K562 (cell line): ENCODE data around the gene PDE11A. TPM values are rescaled to one million over a fixed set of nuclear protein-coding genes. Genes with fewer than 3 reads are reported as not detected.
A peak's percentile ranks its signal among the peaks of the same experiment; 100 is the strongest.

Experiments used
- ATF7 ChIP-seq: fragments of 450-650 bp; IDR thresholded peaks from 2 replicates; pipeline ENCODE4 v1.7.1; 2014; ENCODE audit warnings: mild to moderate bottlenecking, moderate library complexity
- CXXC5 ChIP-seq: fragments of 250-450 bp; sonication (Bioruptor Pico); IDR thresholded peaks from 2 replicates; pipeline ENCODE4 v1.8.0; 2022; ENCODE audit warnings: inconsistent platforms, mild to moderate bottlenecking, moderate library complexity
- DPF2 ChIP-seq: fragments of 450-650 bp; IDR thresholded peaks from 2 replicates; pipeline ENCODE4 v1.6.1; 2016
- ESRRA ChIP-seq: fragments of 450-650 bp; IDR thresholded peaks from 2 replicates; pipeline ENCODE4 v1.6.1; 2014; ENCODE audit warnings: low read depth, mild to moderate bottlenecking, moderate library complexity, borderline replicate concordance
- ESRRB ChIP-seq: fragments of 250-450 bp; sonication (Bioruptor Pico); IDR thresholded peaks from 2 replicates; pipeline ENCODE4 v1.5.0; 2020; ENCODE audit warnings: mild to moderate bottlenecking, moderate library complexity, borderline replicate concordance
- HNRNPUL1 ChIP-seq: fragments of 200-400 bp; formaldehyde crosslinking; IDR thresholded peaks from 2 replicates; pipeline ENCODE4 v1.6.1; 2017; ENCODE audit warnings: low read length
- KLF10 ChIP-seq: fragments of 250-450 bp; sonication (Bioruptor Pico); IDR thresholded peaks from 2 replicates; pipeline ENCODE4 v1.6.1; 2021; ENCODE audit warnings: matching md5 sums
- MBD2 ChIP-seq: sonication (generic); IDR thresholded peaks from 2 replicates; pipeline ENCODE4 v1.6.1; 2016; ENCODE audit warnings: low read depth, borderline replicate concordance
- MCM5 ChIP-seq: fragments of 450-650 bp; IDR thresholded peaks from 2 replicates; pipeline ENCODE4 v1.6.1; 2016; ENCODE audit warnings: low read depth
- MYBL2 ChIP-seq, 2 experiments: fragments of 450-650 bp in 1 of 2; sonication (generic) in 1 of 2; formaldehyde crosslinking in 1 of 2; IDR thresholded peaks; 2 replicates each; pipeline versions ENCODE4 v1.6.1 to v1.8.1; 2017 to 2022; ENCODE audit warnings: borderline replicate concordance in 1 of 2, inconsistent platforms in 1 of 2, low read depth in 1 of 2, mild to moderate bottlenecking in 1 of 2, missing genetic modification reagents in 1 of 2, moderate library complexity in 1 of 2
- NR2F6 ChIP-seq: fragments of 450-650 bp; formaldehyde crosslinking; IDR thresholded peaks from 2 replicates; pipeline ENCODE4 v1.4.0; 2020; ENCODE audit warnings: mild to moderate bottlenecking
- PHF20 ChIP-seq: fragments of 450-650 bp; IDR thresholded peaks from 2 replicates; pipeline ENCODE4 v1.6.1; 2018; ENCODE audit not compliant: partially characterized antibody
- SMAD1 ChIP-seq: fragments of 150-350 bp; IDR thresholded peaks from 2 replicates; pipeline ENCODE4 v1.6.1; 2014; ENCODE audit warnings: low read length, low read depth; ENCODE audit not compliant: partially characterized antibody
- SNRNP70 ChIP-seq: fragments of 200-400 bp; formaldehyde crosslinking; optimal IDR thresholded peaks from 2 replicates; pipeline ENCODE3; 2017; ENCODE audit warnings: low read depth, low read length
- SUPT5H ChIP-seq: fragments of 450-650 bp; IDR thresholded peaks from 2 replicates; pipeline ENCODE4 v1.6.1; 2016
- TCFL5 ChIP-seq: fragments of 250-450 bp; sonication (Bioruptor Pico); conservative IDR thresholded peaks from 2 replicates; pipeline ENCODE4 v1.6.1; 2021; ENCODE audit warnings: mild to moderate bottlenecking, moderate library complexity, matching md5 sums
- ZBED1 ChIP-seq: IDR thresholded peaks from 2 replicates; pipeline ENCODE4 v1.6.1; 2014
- ZFP30 ChIP-seq: fragments of 250-450 bp; sonication (Bioruptor Pico); IDR thresholded peaks from 2 replicates; pipeline ENCODE4 v1.8.0; 2022; ENCODE audit warnings: moderate library complexity, mild to moderate bottlenecking, inconsistent platforms, borderline replicate concordance
- ZNF175 ChIP-seq: fragments of 200-800 bp; sonication (Bioruptor generic); IDR thresholded peaks from 2 replicates; pipeline ENCODE4 v1.6.1; 2016; ENCODE audit warnings: low read depth, mild to moderate bottlenecking, missing genetic modification characterization, missing compliant biosample characterization
- ZNF583 ChIP-seq: fragments of 250-450 bp; sonication (Bioruptor Pico); IDR thresholded peaks from 2 replicates; pipeline ENCODE4 v1.4.0; 2020
- ZSCAN29 ChIP-seq: fragments of 450-650 bp; IDR thresholded peaks from 2 replicates; pipeline ENCODE4 v1.6.1; 2017
- polyA plus RNA-seq, 8 experiments: library from polyadenylated mRNA; depleted of rRNA in 4 of 8; stranded (reverse) in 5 of 8; unstranded in 3 of 8; fragments of >200 nt; fragmentation: Nextera tagmentation in 2 of 8; fragmentation: Illumina TruSeq in 1 of 8; extraction: Ambion mirVana in 2 of 8; extraction: Trizol in 1 of 8; gene quantifications; 2 replicates each; pipeline versions ENCODE4 v1.2.1 to v1.2.3, GENCODE V29; 2011 to 2014; ENCODE audit warnings: inconsistent platforms in 1 of 8, missing spikeins in 1 of 8
- total RNA-seq, 7 experiments: library from RNA; depleted of rRNA in 6 of 7; stranded (reverse); fragments of >200 nt in 6 of 7; fragmentation: Illumina TruSeq in 2 of 7; extraction: Trizol in 2 of 7; gene quantifications; 2 replicates each; pipeline versions ENCODE4 v1.2.1 to v1.2.3, GENCODE V29; 2011 to 2021; ENCODE audit warnings: low replicate concordance in 1 of 7
- TF ChIP-seq, protein P1 (sequence below): fragments of 150-350 bp; IDR thresholded peaks from 2 replicates; pipeline ENCODE4 v1.6.1; 2014; ENCODE audit warnings: low read depth, mild to moderate bottlenecking, low read length, borderline replicate concordance
- TF ChIP-seq, protein P2 (sequence below): fragments of 250-450 bp; sonication (Bioruptor Pico); IDR thresholded peaks from 2 replicates; pipeline ENCODE4 v1.5.0; 2020; ENCODE audit warnings: mild to moderate bottlenecking, borderline replicate concordance
- TF ChIP-seq, protein P3 (sequence below): fragments of 250-450 bp; sonication (Bioruptor Pico); IDR thresholded peaks from 2 replicates; pipeline ENCODE4 v1.8.0; 2022; ENCODE audit warnings: inconsistent platforms

The PDE11A gene
- total and polyA plus RNA-seq, 9 of the 15 experiments (the other 6 are each of a cell fraction or from before 2014, with no cell fraction given), result 3.2 to 22.1 (median 5.7) TPM

DNA sequence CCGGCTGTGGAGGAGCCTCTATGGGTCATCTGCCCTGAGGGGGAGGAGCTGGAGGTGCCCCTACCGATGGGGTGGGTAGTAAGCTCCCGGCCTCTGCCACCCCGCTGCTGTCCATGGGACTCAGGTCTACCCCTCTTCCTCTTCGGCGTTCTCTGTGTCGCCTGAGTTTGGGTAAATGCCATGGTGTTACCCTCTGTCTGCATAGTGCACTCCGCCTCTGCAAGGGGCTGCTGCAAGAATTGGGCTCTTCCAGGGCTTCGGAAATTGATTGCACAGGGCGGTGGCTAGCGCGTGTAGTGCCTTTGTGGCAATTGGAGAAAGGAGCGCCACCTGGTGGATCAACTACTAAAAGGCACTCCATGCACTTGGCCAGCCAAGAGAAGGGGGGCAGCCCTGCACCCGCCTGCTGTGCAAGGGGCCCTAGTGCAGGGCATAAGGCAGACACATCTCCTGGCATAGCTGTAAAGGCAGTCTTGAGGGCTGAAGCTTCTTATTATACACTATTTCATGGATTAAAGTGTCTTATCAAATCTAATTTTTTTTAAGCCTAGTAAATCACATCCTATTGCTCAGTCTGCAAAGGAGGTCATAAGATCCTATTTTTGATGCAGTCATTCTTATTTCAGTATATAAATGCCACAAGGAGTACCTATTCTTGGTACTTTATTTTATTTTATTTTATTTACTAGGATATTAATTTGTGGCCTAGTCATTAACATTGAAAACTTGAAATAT lies 308.9 kb downstream of the PDE11A start (continued):
- TF ChIP-seq, protein P1, sequence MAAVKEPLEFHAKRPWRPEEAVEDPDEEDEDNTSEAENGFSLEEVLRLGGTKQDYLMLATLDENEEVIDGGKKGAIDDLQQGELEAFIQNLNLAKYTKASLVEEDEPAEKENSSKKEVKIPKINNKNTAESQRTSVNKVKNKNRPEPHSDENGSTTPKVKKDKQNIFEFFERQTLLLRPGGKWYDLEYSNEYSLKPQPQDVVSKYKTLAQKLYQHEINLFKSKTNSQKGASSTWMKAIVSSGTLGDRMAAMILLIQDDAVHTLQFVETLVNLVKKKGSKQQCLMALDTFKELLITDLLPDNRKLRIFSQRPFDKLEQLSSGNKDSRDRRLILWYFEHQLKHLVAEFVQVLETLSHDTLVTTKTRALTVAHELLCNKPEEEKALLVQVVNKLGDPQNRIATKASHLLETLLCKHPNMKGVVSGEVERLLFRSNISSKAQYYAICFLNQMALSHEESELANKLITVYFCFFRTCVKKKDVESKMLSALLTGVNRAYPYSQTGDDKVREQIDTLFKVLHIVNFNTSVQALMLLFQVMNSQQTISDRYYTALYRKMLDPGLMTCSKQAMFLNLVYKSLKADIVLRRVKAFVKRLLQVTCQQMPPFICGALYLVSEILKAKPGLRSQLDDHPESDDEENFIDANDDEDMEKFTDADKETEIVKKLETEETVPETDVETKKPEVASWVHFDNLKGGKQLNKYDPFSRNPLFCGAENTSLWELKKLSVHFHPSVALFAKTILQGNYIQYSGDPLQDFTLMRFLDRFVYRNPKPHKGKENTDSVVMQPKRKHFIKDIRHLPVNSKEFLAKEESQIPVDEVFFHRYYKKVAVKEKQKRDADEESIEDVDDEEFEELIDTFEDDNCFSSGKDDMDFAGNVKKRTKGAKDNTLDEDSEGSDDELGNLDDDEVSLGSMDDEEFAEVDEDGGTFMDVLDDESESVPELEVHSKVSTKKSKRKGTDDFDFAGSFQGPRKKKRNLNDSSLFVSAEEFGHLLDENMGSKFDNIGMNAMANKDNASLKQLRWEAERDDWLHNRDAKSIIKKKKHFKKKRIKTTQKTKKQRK, result no peak
- TF ChIP-seq, protein P2, sequence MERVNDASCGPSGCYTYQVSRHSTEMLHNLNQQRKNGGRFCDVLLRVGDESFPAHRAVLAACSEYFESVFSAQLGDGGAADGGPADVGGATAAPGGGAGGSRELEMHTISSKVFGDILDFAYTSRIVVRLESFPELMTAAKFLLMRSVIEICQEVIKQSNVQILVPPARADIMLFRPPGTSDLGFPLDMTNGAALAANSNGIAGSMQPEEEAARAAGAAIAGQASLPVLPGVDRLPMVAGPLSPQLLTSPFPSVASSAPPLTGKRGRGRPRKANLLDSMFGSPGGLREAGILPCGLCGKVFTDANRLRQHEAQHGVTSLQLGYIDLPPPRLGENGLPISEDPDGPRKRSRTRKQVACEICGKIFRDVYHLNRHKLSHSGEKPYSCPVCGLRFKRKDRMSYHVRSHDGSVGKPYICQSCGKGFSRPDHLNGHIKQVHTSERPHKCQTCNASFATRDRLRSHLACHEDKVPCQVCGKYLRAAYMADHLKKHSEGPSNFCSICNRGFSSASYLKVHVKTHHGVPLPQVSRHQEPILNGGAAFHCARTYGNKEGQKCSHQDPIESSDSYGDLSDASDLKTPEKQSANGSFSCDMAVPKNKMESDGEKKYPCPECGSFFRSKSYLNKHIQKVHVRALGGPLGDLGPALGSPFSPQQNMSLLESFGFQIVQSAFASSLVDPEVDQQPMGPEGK, result no peak
- no peak for TF ChIP-seq ZNF583
- TF ChIP-seq ATF7, result peak; percentile 38
- TF ChIP-seq SUPT5H, result no peak
- no peak for TF ChIP-seq MYBL2 (IDR thresholded peaks at IDR 0.05; ENCODE audit: low read depth)
- TF ChIP-seq MYBL2 (CRISPR knock-in tag; IDR thresholded peaks at IDR 0.05; ENCODE audit: borderline replicate concordance), result no peak
- TF ChIP-seq SMAD1, result no peak
- TF ChIP-seq TCFL5, result no peak
- TF ChIP-seq ZFP30 (CRISPR knock-in tag), result no peak
- no peak for TF ChIP-seq NR2F6
- TF ChIP-seq DPF2, result no peak
- TF ChIP-seq HNRNPUL1, result no peak
- TF ChIP-seq CXXC5 (CRISPR knock-in tag), result peak; percentile 37; the same call in 1 of the 2 replicates
- no peak for TF ChIP-seq ZBED1
- no peak for TF ChIP-seq SNRNP70
- no peak for TF ChIP-seq ZNF175 (CRISPR knock-in tag)
- TF ChIP-seq ZSCAN29, result no peak
- no peak for TF ChIP-seq MCM5
- TF ChIP-seq PHF20, result no peak
- TF ChIP-seq KLF10 (CRISPR knock-in tag), result no peak
- no peak for TF ChIP-seq ESRRA
- no peak for TF ChIP-seq ESRRB (CRISPR knock-in tag)
- no peak for TF ChIP-seq MBD2
- TF ChIP-seq, protein P3, sequence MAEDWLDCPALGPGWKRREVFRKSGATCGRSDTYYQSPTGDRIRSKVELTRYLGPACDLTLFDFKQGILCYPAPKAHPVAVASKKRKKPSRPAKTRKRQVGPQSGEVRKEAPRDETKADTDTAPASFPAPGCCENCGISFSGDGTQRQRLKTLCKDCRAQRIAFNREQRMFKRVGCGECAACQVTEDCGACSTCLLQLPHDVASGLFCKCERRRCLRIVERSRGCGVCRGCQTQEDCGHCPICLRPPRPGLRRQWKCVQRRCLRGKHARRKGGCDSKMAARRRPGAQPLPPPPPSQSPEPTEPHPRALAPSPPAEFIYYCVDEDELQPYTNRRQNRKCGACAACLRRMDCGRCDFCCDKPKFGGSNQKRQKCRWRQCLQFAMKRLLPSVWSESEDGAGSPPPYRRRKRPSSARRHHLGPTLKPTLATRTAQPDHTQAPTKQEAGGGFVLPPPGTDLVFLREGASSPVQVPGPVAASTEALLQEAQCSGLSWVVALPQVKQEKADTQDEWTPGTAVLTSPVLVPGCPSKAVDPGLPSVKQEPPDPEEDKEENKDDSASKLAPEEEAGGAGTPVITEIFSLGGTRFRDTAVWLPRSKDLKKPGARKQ (CRISPR knock-in tag), result no peak
